Measurements from ENCODE around the gene SDF4. TPM values are rescaled to one million over a fixed set of nuclear protein-coding genes. Genes with fewer than 3 reads are reported as not detected.
A peak's percentile ranks its signal among the peaks of the same experiment; 100 is the strongest.

SDF4 gene
- total and polyA plus RNA-seq, 2 of the 8 experiments (the other 6 are each of a cell fraction or from before 2014, with no cell fraction given): 45.5 to 75.6 TPM

GRCh38 chr1:1203561-1204424 is 28.0 kb downstream of the SDF4 start:
- DNase-seq (ENCODE audit: low read depth in 1 of 2, low spot score in 2 of 2): peak in 1 of 2 experiments; percentile 52
- POLR2A ChIA-PET (ENCODE audit: partially characterized antibody): no interaction called here
- peaks cover 0 to 16% (median 6%) of the 10 kb centered on the region in 4 experiments; a peak in 6 of 7 replicates for H3K4me1 ChIP-seq (replicated peaks in 1 of 4; ENCODE audit: control insufficient read depth in 3 of 4, insufficient read depth in 4 of 4, low read length in 3 of 4)
- H3K4ac ChIP-seq (replicated peaks; ENCODE audit: insufficient read length, low read depth, low read length): no peak overlapping the region
- no peak overlapping the region for H3K27ac ChIP-seq (ENCODE audit: low read depth, low read length)
- no peak overlapping the region for H2BK20ac ChIP-seq (ENCODE audit: low read length)
- WGBS, 2 experiments (ENCODE audit: extremely low coverage in 1 of 2, insufficient coverage in 1 of 2, insufficient read length in 1 of 2, insufficient replicate concordance in 2 of 2, low coverage in 1 of 2, low lambda C conversion rate in 2 of 2, missing lambda C conversion rate in 1 of 2): 91% methylated on average over 33 of the region's 49 CpGs; no CpG with 5 or more reads in 1 of the 2 experiments
- H4K20me1 ChIP-seq (replicated peaks in 1 of 2; ENCODE audit: control insufficient read depth in 1 of 2, insufficient read depth in 2 of 2, low read length in 2 of 2): no peaks in the 10 kb centered on the region
- no peak overlapping the region for H2BK5ac ChIP-seq (ENCODE audit: low read depth, low read length)
- H3K27me3 ChIP-seq (replicated peaks in 1 of 4; ENCODE audit: control insufficient read depth in 3 of 4, extremely low read depth in 1 of 4, insufficient read depth in 3 of 4, low read length in 3 of 4): peaks cover 2 to 19% (median 17%) of the 10 kb centered on the region in 4 experiments
- H3K79me2 ChIP-seq (ENCODE audit: control insufficient read depth in 1 of 2, insufficient read depth in 2 of 2, low read length in 2 of 2): no peaks in the 10 kb centered on the region
- no peak for FAIRE-seq
- peak overlapping the region; percentile 75; the same call in 1 of the 2 replicates for H2BK12ac ChIP-seq (ENCODE audit: low read depth, low read length)
- CTCF ChIA-PET (ENCODE audit: partially characterized antibody): interaction anchor here (1.2 kb wide), 1 partner anchor 45 kb away, joined by 3 read pairs; no protein-coding TSS in a partner anchor
- H4K5ac ChIP-seq (ENCODE audit: insufficient read length, low read depth, low read length): no peak overlapping the region
- no peaks in the 10 kb centered on the region for H3K36me3 ChIP-seq (ENCODE audit: control insufficient read depth in 2 of 4, insufficient read depth in 4 of 4, low read length in 3 of 4)
- H3K4me3 ChIP-seq (ENCODE audit: extremely low read depth in 1 of 4, insufficient read depth in 2 of 4, low read depth in 3 of 4, low read length in 4 of 4): no peak overlapping the region
- H3K79me1 ChIP-seq (ENCODE audit: low read depth, low read length): no peaks in the 10 kb centered on the region
- H3K9me3 ChIP-seq (ENCODE audit: insufficient read depth in 2 of 2, low read depth in 1 of 2, low read length in 1 of 2): no peaks in the 10 kb centered on the region
- no peak overlapping the region for H4K91ac ChIP-seq (replicated peaks; ENCODE audit: insufficient read length, low read length)
- no peak overlapping the region for H3K23ac ChIP-seq (ENCODE audit: insufficient read length)
- H3K56ac ChIP-seq (replicated peaks; ENCODE audit: insufficient read length, low read depth, low read length): no peak overlapping the region
- peak overlapping the region; percentile 29; the same call in 1 of the 2 replicates for H2BK15ac ChIP-seq (ENCODE audit: low read length)
- H3K9ac ChIP-seq (replicated peaks in 1 of 4; ENCODE audit: extremely low read depth in 1 of 4, low read depth in 3 of 4, low read length in 3 of 4): no peak overlapping the region
- H3K4me2 ChIP-seq (ENCODE audit: insufficient read depth in 1 of 2, low read depth in 2 of 2, low read length in 2 of 2): no peak overlapping the region
- H2BK120ac ChIP-seq (replicated peaks; ENCODE audit: low read depth, low read length): no peak overlapping the region
- peaks cover 8% of the 10 kb centered on the region; the same call in 1 of the 2 replicates for H3K23me2 ChIP-seq (ENCODE audit: low read depth, low read length)
- H3K18ac ChIP-seq (ENCODE audit: extremely low read depth, low read length): no peak overlapping the region; the same call in 1 of the 2 replicates
- no peak overlapping the region for H4K8ac ChIP-seq (ENCODE audit: extremely low read depth, insufficient read depth, low read length)
- no peak overlapping the region for H3K14ac ChIP-seq (ENCODE audit: insufficient read length)
- no peak overlapping the region for H2AFZ ChIP-seq (ENCODE audit: low read length)
- no peak overlapping the region for H2AK5ac ChIP-seq (ENCODE audit: low read depth, low read length)
- TF ChIP-seq SP4 (IDR thresholded peaks at IDR 0.05; ENCODE audit: low read length) (no peak), RNF2 (IDR thresholded peaks at IDR 0.05; ENCODE audit: borderline replicate concordance, low read depth, low read length, missing control alignments, poor library complexity, severe bottlenecking) (no peak), CEBPB (IDR thresholded peaks at IDR 0.05; ENCODE audit: low read depth, low read length) (no peak), TAF7 (optimal IDR thresholded peaks at IDR 0.05; ENCODE audit: borderline replicate concordance, low read depth, low read length) (no peak), CHD1 (IDR thresholded peaks at IDR 0.05; ENCODE audit: low read depth, low read length) (no peak), TAF1 (IDR thresholded peaks at IDR 0.05; ENCODE audit: low read depth, low read length) (no peak), RAD21 (IDR thresholded peaks at IDR 0.05 in 1 of 2, conservative IDR thresholded peaks at IDR 0.05 in 1 of 2; ENCODE audit: low read depth in 2 of 2, low read length in 2 of 2) (no peak), SUZ12 (IDR thresholded peaks at IDR 0.05; ENCODE audit: low read length) (no peak), HDAC2 (IDR thresholded peaks at IDR 0.05; ENCODE audit: borderline replicate concordance in 1 of 2, low read depth in 2 of 2, low read length in 2 of 2) (no peak), CHD2 (IDR thresholded peaks at IDR 0.05; ENCODE audit: low read length) (no peak), ASH2L (IDR thresholded peaks at IDR 0.05; ENCODE audit: low read length) (no peak), TEAD4 (IDR thresholded peaks at IDR 0.05; ENCODE audit: low read depth, low read length) (no peak)

Data from H1 (cell line).